ENCODE results near the gene ZFAND3. TPM values are rescaled to one million over a fixed set of nuclear protein-coding genes. Genes with fewer than 3 reads are reported as not detected.

ZFAND3 gene
- total RNA-seq, 1 donor from 2014 or later = 56.3 TPM

- intact Hi-C loops (cut with micrococcal nuclease) = no loop called here
- ATAC-seq (ENCODE audit: low read depth) = no peak
- Mint-ChIP-seq H3K27ac (peak overlapping the region; percentile 85), H3K4me1 (peaks cover 63% of the 10 kb centered on the region), H3K4me3 (peak overlapping the region; percentile 94), H3K27me3 (no peaks in the 10 kb centered on the region), H3K9me3 (no peaks in the 10 kb centered on the region), H3K36me3 (ENCODE audit: low read depth) (peaks cover 15% of the 10 kb centered on the region)
- no peak for TF ChIP-seq CTCF (IDR thresholded peaks at IDR 0.05)
- POLR2A ChIA-PET = interaction anchor here (0.8 to 2.8 kb wide), 4 partner anchors 10 to 123 kb away, joined by 3 to 15 read pairs (median 5); partner anchors contain the start of gene MDGA1
- no peak for DNase-seq
- CTCF ChIA-PET = no interaction called here
Observed at GRCh38 chr6:37820718-37821079, 1.2 kb downstream of the ZFAND3 start.

GRCh38 chr6:37821446-37821845 is 1.9 kb downstream of the ZFAND3 start:
- peak overlapping the region; percentile 94 for H3K4me3 Mint-ChIP-seq
- TF ChIP-seq CTCF (IDR thresholded peaks at IDR 0.05) = no peak
- intact Hi-C loops (cut with micrococcal nuclease) = no loop called here
- no peaks in the 10 kb centered on the region for H3K9me3 Mint-ChIP-seq
- ChIA-PET CTCF (no interaction called here), POLR2A (interaction anchor here (1.4 kb wide), 1 partner anchor 123 kb away, joined by 3 read pairs; the partner anchor contains the start of gene MDGA1)
- H3K4me1 Mint-ChIP-seq = peaks cover 69% of the 10 kb centered on the region
- H3K27ac Mint-ChIP-seq = no peak overlapping the region
- H3K27me3 Mint-ChIP-seq = no peaks in the 10 kb centered on the region
- DNase-seq (no peak), ATAC-seq (ENCODE audit: low read depth) (no peak)
- H3K36me3 Mint-ChIP-seq (ENCODE audit: low read depth) = peaks cover 17% of the 10 kb centered on the region

GRCh38 chr6:37822851-37823682 is 3.5 kb downstream of the ZFAND3 start:
- peaks cover 20% of the 10 kb centered on the region for H3K36me3 Mint-ChIP-seq (ENCODE audit: low read depth)
- DNase-seq = no peak
- intact Hi-C loops (cut with micrococcal nuclease) = no loop called here
- H3K27me3 Mint-ChIP-seq = no peaks in the 10 kb centered on the region
- TF ChIP-seq CTCF (IDR thresholded peaks at IDR 0.05) = no peak
- H3K9me3 Mint-ChIP-seq = no peaks in the 10 kb centered on the region
- peak overlapping the region; percentile 25 for H3K4me3 Mint-ChIP-seq
- H3K27ac Mint-ChIP-seq = no peak overlapping the region
- ChIA-PET CTCF (no interaction called here), POLR2A (no interaction called here)
- peaks cover 76% of the 10 kb centered on the region for H3K4me1 Mint-ChIP-seq
- ATAC-seq (ENCODE audit: low read depth) = no peak

- DNase-seq (no peak), ATAC-seq (ENCODE audit: low read depth) (no peak)
- Mint-ChIP-seq H3K9me3 (no peaks in the 10 kb centered on the region), H3K36me3 (ENCODE audit: low read depth) (peaks cover 12% of the 10 kb centered on the region), H3K27me3 (no peaks in the 10 kb centered on the region), H3K4me1 (peaks cover 73% of the 10 kb centered on the region), H3K27ac (no peak overlapping the region), H3K4me3 (no peak overlapping the region)
- ChIA-PET POLR2A (no interaction called here), CTCF (interaction anchor here (0.9 kb wide), 1 partner anchor 33 kb away, joined by 3 read pairs; no protein-coding TSS in a partner anchor)
- intact Hi-C loops (cut with micrococcal nuclease) = no loop called here
- no peak for TF ChIP-seq CTCF (IDR thresholded peaks at IDR 0.05)
Observed at GRCh38 chr6:37824170-37824569, 4.6 kb downstream of the ZFAND3 start.

- Mint-ChIP-seq H3K9me3 (no peaks in the 10 kb centered on the region), H3K27me3 (no peaks in the 10 kb centered on the region), H3K4me1 (peaks cover 82% of the 10 kb centered on the region), H3K4me3 (no peak overlapping the region), H3K36me3 (ENCODE audit: low read depth) (peaks cover 9% of the 10 kb centered on the region), H3K27ac (no peak overlapping the region)
- POLR2A ChIA-PET = interaction anchor here (0.6 kb wide), 1 partner anchor 13 kb away, joined by 3 read pairs; no protein-coding TSS in a partner anchor
- no peak for ATAC-seq (ENCODE audit: low read depth)
- DNase-seq = no peak
- no peak for TF ChIP-seq CTCF (IDR thresholded peaks at IDR 0.05)
- intact Hi-C loops (cut with micrococcal nuclease) = no loop called here
- CTCF ChIA-PET = no interaction called here
Observed at GRCh38 chr6:37826188-37826587, 6.7 kb downstream of the ZFAND3 start.
